ENCODE data around the gene LACTB.

The LACTB gene

GRCh38 chr15:63133786-63134185, 12.1 kb downstream of the LACTB start:
- no peak for DNase-seq (ENCODE audit: low read depth in 1 of 2, low spot score in 1 of 2)
- H3K4me3 ChIP-seq (replicated peaks; ENCODE audit: insufficient read depth, low read length), result no peak overlapping the region
- no peak overlapping the region for H3K27ac ChIP-seq (replicated peaks)
- no peaks in the 10 kb centered on the region for H3K27me3 ChIP-seq (ENCODE audit: insufficient read depth, poor library complexity, severe bottlenecking)
- TF ChIP-seq POLR2AphosphoS5 (IDR thresholded peaks at IDR 0.05; ENCODE audit: low read depth), result no peak
- TF ChIP-seq CTCF (IDR thresholded peaks at IDR 0.05; ENCODE audit: insufficient read depth, low read length), result no peak
- no peak for TF ChIP-seq GABPA (IDR thresholded peaks at IDR 0.05; ENCODE audit: low read depth)
- no peak for TF ChIP-seq REST (IDR thresholded peaks at IDR 0.05; ENCODE audit: insufficient replicate concordance, low read depth)
- no peak for TF ChIP-seq SPI1 (IDR thresholded peaks at IDR 0.05; ENCODE audit: borderline replicate concordance, low read depth)

- no peak overlapping the region for H3K27ac ChIP-seq (replicated peaks)
- H3K4me3 ChIP-seq (replicated peaks; ENCODE audit: insufficient read depth, low read length), result no peak overlapping the region
- no peak for TF ChIP-seq POLR2AphosphoS5 (IDR thresholded peaks at IDR 0.05; ENCODE audit: low read depth)
- no peaks in the 10 kb centered on the region for H3K27me3 ChIP-seq (ENCODE audit: insufficient read depth, poor library complexity, severe bottlenecking)
- no peak for DNase-seq (ENCODE audit: low read depth in 1 of 2, low spot score in 1 of 2)
Measured at GRCh38 chr15:63134245-63134985, 12.8 kb downstream of the LACTB start.

GRCh38 chr15:63135281-63135680, 13.6 kb downstream of the LACTB start:
- DNase-seq (ENCODE audit: low read depth in 1 of 2, low spot score in 1 of 2), result no peak
- TF ChIP-seq CTCF (IDR thresholded peaks at IDR 0.05; ENCODE audit: insufficient read depth, low read length), result no peak
- no peak for TF ChIP-seq SPI1 (IDR thresholded peaks at IDR 0.05; ENCODE audit: borderline replicate concordance, low read depth)
- no peak for TF ChIP-seq POLR2AphosphoS5 (IDR thresholded peaks at IDR 0.05; ENCODE audit: low read depth)
- no peak for TF ChIP-seq REST (IDR thresholded peaks at IDR 0.05; ENCODE audit: insufficient replicate concordance, low read depth)
- TF ChIP-seq GABPA (IDR thresholded peaks at IDR 0.05; ENCODE audit: low read depth), result no peak
- no peak overlapping the region for H3K4me3 ChIP-seq (replicated peaks; ENCODE audit: insufficient read depth, low read length)
- H3K27me3 ChIP-seq (ENCODE audit: insufficient read depth, poor library complexity, severe bottlenecking), result no peaks in the 10 kb centered on the region
- no peak overlapping the region for H3K27ac ChIP-seq (replicated peaks)

- TF ChIP-seq GABPA (IDR thresholded peaks at IDR 0.05; ENCODE audit: low read depth), result no peak
- TF ChIP-seq CTCF (IDR thresholded peaks at IDR 0.05; ENCODE audit: insufficient read depth, low read length), result no peak
- TF ChIP-seq REST (IDR thresholded peaks at IDR 0.05; ENCODE audit: insufficient replicate concordance, low read depth), result no peak
- no peak for TF ChIP-seq POLR2AphosphoS5 (IDR thresholded peaks at IDR 0.05; ENCODE audit: low read depth)
- TF ChIP-seq SPI1 (IDR thresholded peaks at IDR 0.05; ENCODE audit: borderline replicate concordance, low read depth), result no peak
- H3K27me3 ChIP-seq (ENCODE audit: insufficient read depth, poor library complexity, severe bottlenecking), result no peaks in the 10 kb centered on the region
- no peak for DNase-seq (ENCODE audit: low read depth in 1 of 2, low spot score in 1 of 2)
- H3K4me3 ChIP-seq (replicated peaks; ENCODE audit: insufficient read depth, low read length), result no peak overlapping the region
- no peak overlapping the region for H3K27ac ChIP-seq (replicated peaks)
Measured at GRCh38 chr15:63135804-63136203, 14.1 kb downstream of the LACTB start.

All from HL-60 (cell line).